ENCODE measurements around the gene DLG5.

- no peak for TF ChIP-seq CTCF (IDR thresholded peaks at IDR 0.05 in 4 of 5, conservative IDR thresholded peaks at IDR 0.05 in 1 of 5)
- TF ChIP-seq POLR2A (IDR thresholded peaks at IDR 0.05) = peak; percentile 33 to 37
Measured at GRCh38 chr10:77877441-77878344, 48.9 kb downstream of the DLG5 start.

Data from gastrocnemius medialis (tissue), 4 donors.